Right cardiac atrium (tissue), 5 donors: Measurements from ENCODE around the gene ZNF618. TPM values are rescaled to one million over a fixed set of nuclear protein-coding genes. Genes with fewer than 3 reads are reported as not detected.

ENCODE experiments used
- ATAC-seq, 2 donors: fragments of 200-7000 bp; cut with Tn5 transposase; one replicate each; pipeline versions ENCODE4 v1.8.0 to v1.9.1; 2020; ENCODE audit warnings: moderate library complexity in 2 of 2, mild to moderate bottlenecking in 1 of 2
- DNase-seq, 3 donors: peaks; one replicate each; pipeline ENCODE4 v3.0.0-alpha.2; 2020
- H3K27ac ChIP-seq: one replicate; pipeline ENCODE4 v1.5.1; 2013; ENCODE audit warnings: mild to moderate bottlenecking, low read length, control low read depth, moderate library complexity
- H3K27me3 ChIP-seq: one replicate; pipeline ENCODE4 v1.6.1; 2013; ENCODE audit not compliant: control insufficient read depth, insufficient read depth
- H3K4me1 ChIP-seq: one replicate; pipeline ENCODE4 v1.6.1; 2013; ENCODE audit warnings: low read length; ENCODE audit not compliant: control insufficient read depth, insufficient read depth
- H3K4me3 ChIP-seq: one replicate; pipeline ENCODE4 v1.5.1; 2013; ENCODE audit warnings: low read length, control low read depth
- H3K9me3 ChIP-seq: one replicate; pipeline ENCODE4 v1.6.1; 2013; ENCODE audit warnings: low read length; ENCODE audit not compliant: control insufficient read depth
- WGBS: extraction: QIAGEN DNeasy Blood & Tissue Kit; methylation state at CpG from one replicate; pipeline ENCODE4 v1.1.7; 2013; 5-methylcytosine and 5-hydroxymethylcytosine counted together
- intact Hi-C, 4 donors: fragments of 100-400 bp; cut with DNase I; formaldehyde crosslinking; loops; one replicate each; pipeline versions ENCODE4 v1.11.0 to v1.14.0; 2022 to 2023
- polyA plus RNA-seq: library from polyadenylated mRNA; stranded (reverse); fragments of 200-250 nt; gene quantifications from one replicate; pipeline ENCODE4 v1.2.3, GENCODE V29; 2013
- total RNA-seq, 4 donors: library from RNA; stranded (reverse); fragmentation: NEBNext Ultra II Directional; extraction: Animal tissue kit (Norgen Biotek cat#: 25700); gene quantifications; one replicate each; pipeline ENCODE4 v1.2.1, GENCODE V29; 2021
- donor health status: healthy with polysubstance abuse.
- donor health status: DM: no; HTN: yes; CAD: no.
- donor health status: DM: no; HTN: no; CAD: no.
- donor health status: DM: no; HTN: yes; CAD: no; lungs with severe emphysema.
- donor health status: DM: yes; HTN: yes; CAD: no.

The ZNF618 gene
- total and polyA plus RNA-seq, 5 donors = 1.4 to 3.3 (median 2.7) TPM

- H3K4me1 ChIP-seq = peaks cover 6% of the 10 kb centered on the region
- no peak overlapping the region for H3K4me3 ChIP-seq
- DNase-seq = peak in 1 of 3 donors; percentile 49
- no peaks in the 10 kb centered on the region for H3K27me3 ChIP-seq
- no peak overlapping the region for H3K27ac ChIP-seq
- WGBS = 94% methylated on average over 17 of the region's 17 CpGs
- intact Hi-C loops = no loop called here
- peak in 1 of 2 donors; percentile 14 for ATAC-seq
- H3K9me3 ChIP-seq = no peaks in the 10 kb centered on the region
Observed at GRCh38 chr9:114070188-114071103, 194.3 kb downstream of the ZNF618 start.

- ATAC-seq (no peak), DNase-seq (peak in 1 of 3 donors; percentile 30)
- WGBS = 86% methylated on average over 7 of the region's 7 CpGs
- Histone ChIP-seq H3K4me1 (peaks cover 6% of the 10 kb centered on the region), H3K27ac (no peak overlapping the region), H3K9me3 (no peaks in the 10 kb centered on the region), H3K27me3 (no peaks in the 10 kb centered on the region), H3K4me3 (no peak overlapping the region)
- intact Hi-C loops = no loop called here
Observed at GRCh38 chr9:114071197-114071795, 195.2 kb downstream of the ZNF618 start.

- WGBS = 50% methylated on average over 14 of the region's 14 CpGs
- Histone ChIP-seq H3K27ac (no peak overlapping the region), H3K27me3 (no peaks in the 10 kb centered on the region), H3K4me3 (no peak overlapping the region), H3K4me1 (peaks cover 6% of the 10 kb centered on the region), H3K9me3 (no peaks in the 10 kb centered on the region)
- ATAC-seq = peak; percentile 84 to 91
- DNase-seq = peak; percentile 75 to 91 (median 85)
- intact Hi-C loops = no loop called here
Observed at GRCh38 chr9:114072184-114073140, 196.4 kb downstream of the ZNF618 start.

GRCh38 chr9:114075602-114076001, 199.5 kb downstream of the ZNF618 start:
- WGBS = 61% methylated on average over 4 of the region's 4 CpGs
- DNase-seq = no peak
- ATAC-seq = no peak
- Histone ChIP-seq H3K27me3 (no peaks in the 10 kb centered on the region), H3K27ac (no peak overlapping the region), H3K4me1 (peaks cover 6% of the 10 kb centered on the region), H3K9me3 (no peaks in the 10 kb centered on the region), H3K4me3 (no peak overlapping the region)
- intact Hi-C loops = no loop called here

GRCh38 chr9:114076237-114077161, 200.4 kb downstream of the ZNF618 start:
- ATAC-seq (no peak), DNase-seq (peak in 1 of 3 donors; percentile 30)
- Histone ChIP-seq H3K27ac (no peak overlapping the region), H3K9me3 (no peaks in the 10 kb centered on the region), H3K4me1 (peaks cover 6% of the 10 kb centered on the region), H3K27me3 (no peaks in the 10 kb centered on the region), H3K4me3 (no peak overlapping the region)
- intact Hi-C loops = no loop called here
- WGBS = 72% methylated on average over 14 of the region's 14 CpGs

GRCh38 chr9:114077162-114077837, 201.2 kb downstream of the ZNF618 start:
- Histone ChIP-seq H3K27ac (no peak overlapping the region), H3K9me3 (no peaks in the 10 kb centered on the region), H3K27me3 (no peaks in the 10 kb centered on the region), H3K4me3 (no peak overlapping the region), H3K4me1 (peaks cover under 1% of the 10 kb centered on the region)
- ATAC-seq (no peak), DNase-seq (peak in 1 of 3 donors; percentile 33)
- WGBS = 64% methylated on average over 7 of the region's 7 CpGs
- intact Hi-C loops = no loop called here

- H3K27me3 ChIP-seq = no peaks in the 10 kb centered on the region
- intact Hi-C loops = no loop called here
- H3K9me3 ChIP-seq = no peaks in the 10 kb centered on the region
- no peak within 1 kb of the TSS for H3K27ac ChIP-seq
- 66% methylated on average over 16 of the region's 16 CpGs for WGBS
- no peak within 1 kb of the TSS for H3K4me3 ChIP-seq
- ATAC-seq (no peak), DNase-seq (peak in 1 of 3 donors; percentile 52)
- no peaks in the 10 kb centered on the region for H3K4me1 ChIP-seq
Observed at GRCh38 chr9:114078021-114078780, 202.1 kb downstream of the ZNF618 start, which contains the start of gene AMBP. Gene AMBP (minus strand): TSS chr9:114078300. CDS start chr9:114078209, 91 bp downstream.

GRCh38 chr9:114078781-114079156, 202.7 kb downstream of the ZNF618 start:
- no peak overlapping the region for H3K27ac ChIP-seq
- H3K4me3 ChIP-seq = no peak overlapping the region
- DNase-seq (no peak), ATAC-seq (no peak)
- intact Hi-C loops = no loop called here
- WGBS = 82% methylated on average over 7 of the region's 7 CpGs
- H3K9me3 ChIP-seq = no peaks in the 10 kb centered on the region
- H3K4me1 ChIP-seq = no peaks in the 10 kb centered on the region
- no peaks in the 10 kb centered on the region for H3K27me3 ChIP-seq

- intact Hi-C loops = loop anchor here in 3 of 4 donors (5.0 kb wide), 1 partner anchor 212 kb away; no protein-coding TSS in a partner anchor
- 82% methylated on average over 5 of the region's 5 CpGs for WGBS
- H3K4me1 ChIP-seq = no peaks in the 10 kb centered on the region
- no peak for ATAC-seq
- no peak overlapping the region for H3K27ac ChIP-seq
- H3K27me3 ChIP-seq = no peaks in the 10 kb centered on the region
- H3K9me3 ChIP-seq = no peaks in the 10 kb centered on the region
- H3K4me3 ChIP-seq = no peak overlapping the region
- DNase-seq = no peak
Observed at GRCh38 chr9:114080195-114080772, 204.2 kb downstream of the ZNF618 start.
